NCI-H187 (cell line): ENCODE results near the gene PANK4.
A peak's percentile ranks its signal among the peaks of the same experiment; 100 is the strongest.
"Not testable (repeated sequence)": the region's sequence is repeated elsewhere in the genome, so short reads cannot be mapped to it uniquely, and the experiment has no call there.

Source experiments
- DNase-seq, 2 experiments: peaks; one replicate each; lab custom pipeline; 2025; lab: John Stamatoyannopoulos, UW

PANK4 gene

DNA sequence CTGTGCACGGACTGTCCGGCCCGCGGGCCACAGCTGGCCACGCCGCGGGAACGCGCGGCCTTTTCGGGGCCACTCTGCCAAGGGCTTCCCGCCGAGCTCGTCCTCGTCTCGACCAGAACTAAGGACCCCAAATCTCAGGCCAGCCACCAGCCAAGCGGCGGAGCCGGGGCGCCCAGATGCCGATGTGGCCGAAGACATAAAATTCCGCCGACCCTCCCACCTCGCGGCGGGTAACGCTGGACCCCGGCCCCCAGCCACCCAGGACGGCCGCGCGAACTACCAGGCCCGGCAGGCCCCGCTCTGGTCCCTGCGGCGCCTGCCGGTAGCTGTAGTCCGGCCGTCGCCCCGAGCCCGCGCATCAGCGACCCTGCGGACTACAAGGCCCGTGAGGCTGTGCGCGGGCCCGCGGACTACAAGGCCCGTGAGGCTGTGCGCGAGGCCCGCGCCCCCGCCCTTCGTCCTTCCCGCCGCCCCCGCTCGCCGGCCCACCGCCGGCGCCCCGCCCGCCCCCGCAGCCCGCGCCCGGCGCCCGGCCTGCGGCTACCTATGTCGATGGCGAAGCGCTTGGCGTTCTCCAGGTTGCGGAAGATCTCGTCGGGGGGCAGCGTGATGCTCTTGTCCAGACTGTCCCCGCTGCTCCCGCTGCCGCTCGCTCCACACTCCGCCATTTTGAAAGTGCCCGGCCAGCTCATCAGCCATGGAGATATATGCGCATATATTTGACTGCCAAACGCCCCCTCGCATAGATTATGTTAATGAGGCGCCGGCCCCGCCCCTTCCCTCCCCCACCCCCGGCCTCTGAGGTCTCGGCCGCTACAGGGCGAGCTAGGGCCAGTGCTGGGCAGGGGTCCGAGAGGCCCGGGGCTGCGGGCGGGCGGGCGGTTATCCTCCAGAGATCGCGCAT is at the start of gene PANK4:
Gene PANK4 (minus strand): TSS at position 677 of the 904 bp plus-strand sequence. CDS start 9 bp downstream, at position 668.
- DNase-seq: peak; percentile 39 to 79

DNA sequence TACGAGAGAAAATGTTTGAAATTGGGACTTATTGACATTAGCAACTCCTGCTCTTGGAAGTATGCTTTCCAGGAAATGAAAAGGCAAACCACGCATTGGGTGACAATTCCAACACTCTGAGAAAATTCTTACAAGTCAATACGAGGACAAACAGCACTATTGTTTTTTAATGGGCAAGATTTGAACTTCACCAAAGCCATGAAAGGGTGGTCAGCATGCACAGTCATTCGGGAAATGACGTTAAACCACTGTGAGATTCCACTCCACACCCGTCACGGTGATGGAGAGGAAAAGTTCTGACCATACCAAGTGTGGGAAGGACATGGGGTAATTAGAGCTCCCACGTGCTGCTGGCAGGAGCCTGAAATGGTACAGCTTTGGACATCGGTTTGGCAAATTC is 48.0 kb upstream of the PANK4 start:
- DNase-seq: no peak

DNA sequence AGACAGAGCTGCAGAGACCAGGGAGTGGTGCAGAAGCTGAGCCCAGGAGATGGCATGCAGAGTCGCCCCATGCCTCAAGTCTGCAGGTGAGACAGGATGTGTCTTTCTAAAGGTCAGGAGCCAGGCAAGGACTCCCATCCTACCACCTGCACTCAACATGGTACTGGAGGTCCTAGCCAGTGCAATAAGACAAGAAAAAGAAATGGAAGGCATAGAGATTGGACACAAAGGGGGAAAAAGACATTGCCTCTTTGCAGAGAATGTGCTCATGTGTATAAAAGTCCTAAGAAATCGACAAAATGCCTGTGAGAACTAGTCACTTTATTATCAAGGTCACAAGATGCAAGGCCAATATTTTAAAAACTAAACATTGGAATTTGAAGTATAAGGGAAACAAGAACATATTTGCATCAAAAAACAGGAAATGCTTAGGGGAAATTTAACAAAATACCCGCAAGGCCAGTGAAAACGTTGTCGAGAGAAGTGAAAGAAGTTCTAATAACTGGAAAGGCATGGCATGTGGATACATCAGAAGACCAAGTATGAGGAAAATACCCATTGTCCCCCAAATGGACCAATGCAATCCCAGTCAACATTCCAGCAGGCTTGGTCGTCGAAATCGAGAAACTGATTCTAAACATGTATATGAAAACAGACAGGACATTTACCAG is 47.0 kb upstream of the PANK4 start:
- no peak for DNase-seq

DNA sequence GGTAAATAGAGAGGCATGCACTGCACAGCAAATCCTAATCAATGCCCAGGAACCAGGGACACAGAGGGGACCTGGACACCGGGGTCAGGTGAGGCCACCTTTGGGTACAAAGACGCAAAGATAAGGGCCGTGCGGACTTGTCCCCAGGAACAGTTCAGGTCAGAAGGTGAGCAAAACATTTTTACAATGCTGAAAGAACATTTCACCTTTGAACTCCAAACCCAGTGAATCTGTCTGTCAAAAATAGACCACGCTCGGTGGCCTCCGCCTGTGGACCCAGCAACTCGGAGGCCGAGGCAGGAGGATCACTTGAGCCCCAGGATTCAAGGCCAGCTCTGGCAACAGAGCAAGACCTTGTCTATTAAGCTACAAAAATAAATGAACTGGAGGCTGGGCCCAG is 45.0 kb upstream of the PANK4 start:
- DNase-seq: no peak

DNA sequence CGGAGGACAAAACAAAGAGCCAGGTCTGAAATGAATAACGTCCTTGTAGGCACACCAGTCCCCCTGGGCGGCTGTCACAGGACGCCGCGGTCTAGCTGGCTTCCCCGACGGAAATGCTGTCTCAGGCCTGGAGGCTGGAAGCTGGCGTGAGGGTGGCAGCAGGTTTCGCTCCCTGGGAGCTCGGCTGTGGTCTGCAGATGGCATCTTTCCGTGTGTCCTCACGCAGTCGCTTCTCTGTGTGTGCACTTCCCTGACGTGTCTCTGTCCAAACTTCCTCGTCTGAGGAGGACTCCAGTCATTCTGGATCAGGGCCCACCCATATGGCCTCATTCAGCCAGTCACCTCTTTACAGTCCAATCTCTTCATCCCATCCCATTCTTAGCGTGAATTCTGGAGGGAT is 43.9 kb upstream of the PANK4 start:
- no peak for DNase-seq

DNA sequence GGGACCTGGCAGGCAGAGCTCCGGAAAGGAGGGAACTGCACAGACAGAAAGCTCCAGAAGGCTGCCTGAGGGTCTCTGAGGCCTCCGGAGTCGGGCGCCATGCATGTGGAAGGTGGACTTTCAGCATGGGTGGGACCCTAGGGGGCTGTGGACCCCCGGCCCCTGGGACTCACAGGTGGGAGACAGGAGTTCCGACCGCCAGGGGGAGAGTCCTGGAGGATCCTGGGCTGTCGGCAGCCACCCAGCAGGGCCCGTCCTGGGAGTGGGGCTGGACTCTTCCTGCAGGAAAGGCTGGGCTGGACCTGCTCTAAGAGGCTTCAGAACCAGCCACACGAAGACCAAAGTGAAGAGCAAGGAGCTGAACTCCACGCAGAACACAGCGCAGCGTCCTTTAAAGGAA is 43.3 kb upstream of the PANK4 start:
- DNase-seq: not testable (repeated sequence)

DNA sequence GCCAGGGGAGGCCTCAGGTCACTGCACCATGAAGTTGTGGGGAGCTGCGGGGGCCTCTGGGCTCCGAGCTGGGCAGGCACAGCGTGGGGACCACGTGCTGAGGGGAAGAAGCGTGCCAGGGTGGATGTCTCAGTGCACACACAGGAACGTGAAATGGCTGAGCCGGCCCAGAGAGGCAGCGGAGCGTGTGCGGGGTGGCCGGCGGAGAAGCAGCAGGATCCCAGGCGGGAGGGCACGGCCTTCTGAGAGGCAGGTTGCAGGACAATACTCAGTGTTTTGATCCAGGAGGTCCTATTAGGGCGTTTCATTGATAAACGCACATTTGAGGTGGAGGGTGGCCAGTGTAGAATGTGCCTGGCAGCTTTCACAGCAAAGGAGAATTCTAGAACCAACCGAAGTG is 42.7 kb upstream of the PANK4 start:
- no peak for DNase-seq

DNA sequence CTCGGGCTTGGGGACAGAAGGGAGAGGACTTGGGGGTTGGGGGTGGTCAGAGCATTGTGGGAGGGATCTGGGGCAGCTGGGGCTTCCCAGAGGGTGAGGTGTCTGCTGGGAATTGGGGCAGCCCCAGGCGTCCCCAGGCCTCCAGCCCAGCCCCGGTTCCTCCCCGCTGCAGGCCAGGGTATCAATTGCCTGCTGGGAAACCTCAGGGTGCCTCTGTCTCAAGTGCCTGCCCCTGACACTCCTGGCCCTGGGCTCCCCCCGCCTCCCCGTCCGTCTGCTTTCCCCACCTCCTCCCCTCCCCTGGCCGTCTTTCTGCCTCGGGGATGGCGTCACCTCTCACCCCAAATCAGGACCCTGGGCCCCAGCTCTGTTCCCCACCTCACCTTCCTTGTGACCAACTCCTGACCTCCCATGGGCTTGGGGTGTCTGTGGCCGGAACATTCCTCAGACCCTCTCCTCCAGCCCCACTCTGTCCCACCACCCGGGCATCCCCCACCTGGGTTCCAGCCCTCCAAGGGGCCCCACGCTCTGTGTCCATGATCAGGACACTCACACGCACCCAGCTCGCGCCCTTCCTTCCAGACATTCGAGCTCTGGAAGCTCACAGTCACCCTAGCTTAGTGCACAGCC is 41.9 kb upstream of the PANK4 start:
- not testable (repeated sequence) for DNase-seq

DNA sequence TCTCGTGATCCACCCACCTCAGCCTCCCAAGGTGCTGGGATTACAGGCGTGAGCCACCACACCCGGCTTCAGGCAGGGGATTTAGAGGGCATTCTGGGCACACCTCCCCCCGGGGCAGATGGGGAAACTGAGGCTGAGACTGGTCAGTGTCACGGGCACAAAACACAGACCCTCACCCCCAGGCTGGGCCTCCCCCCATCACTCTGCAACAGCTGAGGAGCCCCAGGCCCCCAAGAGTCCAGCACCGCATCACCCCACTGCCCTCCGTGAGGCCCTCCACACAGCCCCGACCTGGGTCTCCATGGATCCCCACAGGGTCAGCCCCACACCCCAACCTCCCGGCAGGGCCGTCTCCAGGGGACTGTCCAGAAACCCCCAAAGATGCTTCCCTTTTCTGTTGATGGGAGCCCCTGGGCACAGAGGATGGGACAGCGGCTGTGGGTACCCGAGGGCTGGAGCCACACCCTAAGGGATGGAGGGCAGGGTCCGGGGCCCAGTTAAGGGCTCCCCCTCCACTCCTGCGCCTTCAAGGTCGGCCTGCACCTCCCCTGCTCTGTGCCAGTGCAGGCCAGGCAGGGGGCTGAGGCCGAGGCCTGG is 40.8 kb upstream of the PANK4 start:
- no peak for DNase-seq

DNA sequence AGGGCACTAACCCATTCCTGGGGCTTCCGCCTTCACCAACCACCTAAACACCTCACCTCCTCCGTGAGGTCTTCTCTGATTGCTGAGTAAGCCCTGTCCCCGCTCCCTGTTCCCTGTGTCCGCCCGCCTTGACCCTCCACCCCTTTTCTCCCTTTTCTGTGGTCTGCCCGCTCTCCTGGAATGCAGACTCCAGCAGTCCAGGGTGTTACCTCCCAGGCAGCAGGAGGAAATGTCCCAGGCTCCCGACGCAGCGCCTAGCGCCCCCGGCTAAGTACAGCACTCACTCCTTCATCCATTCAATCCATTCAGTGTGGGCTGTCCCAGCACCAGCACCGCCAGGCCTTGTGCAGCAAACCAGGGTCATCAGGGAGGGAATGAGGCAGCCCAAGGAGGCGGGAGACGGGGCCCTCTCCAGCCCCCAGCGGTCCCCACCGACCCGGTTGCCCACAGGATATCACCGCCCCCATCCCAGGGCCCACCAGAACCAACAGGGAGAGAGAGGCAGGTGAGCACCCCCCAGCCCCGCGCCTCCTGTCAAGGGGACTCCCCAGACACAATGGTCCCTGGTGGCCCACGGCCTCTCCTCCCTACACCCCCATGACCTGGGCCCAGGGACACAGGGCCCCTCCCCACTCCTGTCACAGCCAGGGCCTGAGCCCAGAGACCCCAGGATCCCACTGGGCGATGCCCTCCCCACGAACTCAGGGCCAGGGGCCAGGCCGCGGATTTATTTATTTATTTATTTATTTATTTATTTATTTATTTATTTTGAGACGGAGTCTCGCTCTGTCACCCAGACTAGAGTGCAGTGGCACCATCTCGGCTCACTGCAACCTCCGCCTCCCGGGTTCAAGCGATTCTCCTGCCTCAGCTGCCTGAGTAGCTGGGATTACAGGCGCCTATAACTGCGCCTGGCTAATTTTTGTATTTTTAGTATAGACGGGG is 40.0 kb upstream of the PANK4 start:
- no peak for DNase-seq

DNA sequence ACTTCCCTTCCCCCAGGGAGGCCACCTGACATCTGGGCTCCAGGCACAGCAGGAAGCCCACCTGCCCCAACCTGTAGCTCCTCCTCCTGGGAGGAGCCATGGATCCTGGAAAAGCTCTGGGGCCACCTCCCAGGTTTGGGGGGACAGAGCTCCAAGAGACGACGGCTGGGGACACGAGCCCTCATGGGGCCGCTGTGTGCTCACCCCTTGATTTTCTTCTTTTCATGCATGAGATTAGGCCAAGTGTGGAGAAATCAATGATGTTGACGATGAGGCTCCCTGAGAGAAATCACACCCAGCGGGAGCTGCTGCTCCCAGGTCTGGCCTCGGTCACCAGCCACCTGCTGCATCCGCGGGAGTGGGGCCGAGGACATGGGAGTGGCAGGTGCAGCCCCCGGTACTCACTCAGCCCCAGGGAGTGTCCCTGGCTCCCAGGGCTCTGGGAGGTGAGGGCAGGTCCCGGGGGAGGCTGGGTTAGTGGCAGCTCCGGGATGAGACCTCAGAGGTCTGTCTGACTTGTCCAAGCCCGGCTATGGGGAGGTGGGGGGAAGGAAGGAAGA is 38.5 kb upstream of the PANK4 start:
- peak in 1 of 2 experiments; percentile 29 for DNase-seq

DNA sequence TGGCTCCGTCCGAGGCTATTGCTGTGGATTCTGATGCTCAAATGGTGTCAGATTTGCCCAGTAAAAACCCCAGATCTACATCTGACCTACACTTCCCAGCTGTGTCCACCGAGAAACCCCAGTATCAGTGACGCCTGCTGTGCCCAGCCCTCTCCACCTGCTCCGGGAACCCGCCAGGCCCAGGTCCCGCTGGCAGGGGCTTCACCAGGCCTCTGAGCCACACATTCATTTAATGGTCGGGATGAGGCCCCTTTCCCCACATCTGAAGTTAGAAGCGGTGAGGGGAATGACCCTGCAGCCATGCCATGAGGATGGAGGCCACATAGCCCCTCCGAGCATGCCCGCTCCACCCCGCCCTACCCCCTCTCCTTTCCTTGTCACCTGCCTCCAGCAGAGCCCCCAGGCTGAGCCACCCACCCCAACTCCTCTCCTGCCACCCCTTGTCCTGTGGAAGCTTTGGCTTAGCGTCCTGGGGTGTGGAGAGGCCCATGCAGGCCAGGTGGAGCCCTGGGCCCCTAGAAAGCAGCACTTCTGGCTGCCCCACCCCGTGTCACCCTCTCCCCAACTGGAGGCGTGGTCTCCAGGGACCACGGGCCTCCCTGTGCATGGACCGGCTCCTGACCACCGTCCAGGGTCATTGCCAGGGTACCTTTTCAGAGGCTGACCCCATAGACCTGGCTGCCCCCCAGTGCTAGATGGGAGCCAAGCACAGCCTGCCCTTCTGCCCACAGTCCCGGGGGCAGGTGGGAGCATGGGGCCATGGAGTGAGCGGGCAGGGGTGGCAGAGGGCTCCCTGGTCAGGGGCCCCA is 37.8 kb upstream of the PANK4 start:
- no peak for DNase-seq

DNA sequence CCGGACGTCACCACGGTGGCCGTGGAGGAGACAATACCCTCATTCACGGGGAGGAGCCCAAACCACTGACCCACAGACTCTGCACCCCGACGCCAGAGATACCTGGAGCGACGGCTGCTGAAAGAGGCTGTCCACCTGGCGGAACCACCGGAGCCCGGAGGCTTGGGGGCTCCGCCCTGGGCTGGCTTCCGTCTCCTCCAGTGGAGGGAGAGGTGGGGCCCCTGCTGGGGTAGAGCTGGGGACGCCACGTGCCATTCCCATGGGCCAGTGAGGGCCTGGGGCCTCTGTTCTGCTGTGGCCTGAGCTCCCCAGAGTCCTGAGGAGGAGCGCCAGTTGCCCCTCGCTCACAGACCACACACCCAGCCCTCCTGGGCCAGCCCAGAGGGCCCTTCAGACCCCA is 36.8 kb upstream of the PANK4 start:
- DNase-seq: no peak

DNA sequence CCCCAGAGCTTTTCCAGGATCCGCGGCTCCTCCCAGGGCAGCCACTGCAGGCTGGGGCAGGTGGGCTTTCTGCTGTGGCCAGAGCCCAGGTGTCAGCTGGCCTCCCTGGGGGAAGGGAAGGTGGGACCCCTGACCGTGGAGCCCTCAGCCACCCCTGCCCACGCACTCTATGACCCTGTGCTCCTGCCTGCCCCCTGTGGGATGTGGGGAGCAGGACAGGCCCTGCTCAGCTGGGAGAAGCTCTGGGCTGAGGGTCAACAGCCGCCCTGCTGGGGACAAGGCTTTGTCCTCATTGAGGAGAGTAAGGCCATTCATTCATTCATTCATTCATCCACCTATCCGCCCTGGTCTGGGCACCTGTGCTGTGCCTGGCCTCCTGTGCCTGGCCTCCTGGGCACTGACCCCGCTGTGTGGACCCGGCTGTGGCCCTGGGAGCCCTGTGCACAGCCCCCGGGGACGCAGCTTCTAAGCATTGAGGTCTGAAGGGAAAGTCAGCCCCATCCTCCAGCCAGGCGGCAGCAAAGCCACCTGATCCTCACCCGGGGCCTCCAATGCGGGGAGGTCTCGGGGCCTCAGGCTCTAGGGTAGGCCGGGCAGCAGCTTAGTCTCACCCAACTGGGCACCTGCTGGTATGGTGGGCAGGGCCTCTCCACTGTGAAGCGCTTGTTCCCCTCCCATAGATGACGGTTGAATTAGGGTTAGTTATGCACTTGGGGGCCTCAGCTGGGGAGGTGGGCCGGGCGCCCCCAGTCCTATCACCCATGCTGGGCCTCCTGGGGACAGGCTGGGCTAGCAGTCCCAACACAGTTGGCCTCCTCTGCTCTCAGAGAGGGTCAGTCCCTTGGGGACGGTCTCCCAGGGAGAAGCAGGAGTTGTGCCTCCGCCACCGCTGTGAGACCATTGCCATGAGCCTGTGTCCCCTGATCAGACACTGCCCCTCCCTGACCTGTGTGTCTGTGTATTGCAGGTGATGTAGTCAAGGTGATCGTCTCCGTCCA is 35.8 kb upstream of the PANK4 start:
- no peak for DNase-seq

DNA sequence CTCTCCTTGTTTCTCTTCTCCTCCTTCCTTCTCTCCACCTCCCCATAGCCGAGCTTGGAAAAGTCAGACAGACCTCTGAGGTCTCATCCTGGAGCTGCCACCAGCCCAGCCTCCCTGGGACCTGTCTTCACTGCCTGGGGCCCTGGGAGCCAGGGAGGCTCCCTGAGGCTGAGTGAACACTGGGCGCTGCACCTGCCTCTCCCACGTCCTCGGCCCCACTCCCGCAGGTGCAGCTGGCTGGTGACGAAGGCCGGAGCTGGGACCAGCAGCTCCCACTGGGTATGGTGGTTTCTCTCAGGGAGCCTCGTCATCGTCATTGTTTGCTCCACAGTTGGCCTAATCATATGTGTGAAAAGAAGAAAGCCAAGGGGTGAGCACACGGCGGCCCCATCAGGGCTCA is 35.0 kb upstream of the PANK4 start:
- DNase-seq: no peak

DNA sequence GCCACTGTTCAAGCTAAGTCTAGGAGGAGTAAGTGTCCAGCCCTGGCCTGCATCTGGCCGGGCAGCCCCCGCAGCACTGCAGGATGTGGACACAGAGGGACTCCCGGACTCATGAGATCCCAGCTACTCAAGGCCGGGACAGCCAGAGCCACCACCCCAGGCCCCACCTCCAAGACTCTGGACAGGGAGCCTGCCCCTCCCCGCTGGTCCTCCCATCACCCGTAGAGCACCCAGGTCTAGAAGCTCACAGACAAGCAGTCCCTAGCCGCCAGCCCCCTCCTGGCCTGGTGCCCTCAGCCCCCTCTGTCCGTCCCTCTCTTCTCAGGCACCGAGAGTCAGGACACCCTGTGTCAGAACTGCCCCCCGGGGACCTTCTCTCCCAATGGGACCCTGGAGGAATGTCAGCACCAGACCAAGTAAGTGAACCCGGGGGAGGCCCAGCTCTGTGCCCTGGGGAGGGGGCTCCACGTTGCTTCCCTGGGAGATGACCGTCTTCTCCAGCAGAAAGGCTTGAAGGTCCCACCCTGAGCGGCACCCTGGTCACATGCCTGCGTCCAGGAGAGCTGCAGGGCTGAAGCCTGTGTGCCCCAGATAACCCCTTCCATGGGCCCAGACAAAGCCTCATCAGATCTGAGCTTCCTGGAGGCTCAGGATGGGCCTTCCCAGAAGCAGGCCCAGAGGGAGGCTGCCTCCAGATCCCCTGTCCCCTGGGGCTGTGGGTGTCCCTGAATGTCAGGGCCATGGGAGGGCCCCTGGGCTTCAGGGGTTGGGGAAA is 34.1 kb upstream of the PANK4 start:
- no peak for DNase-seq

DNA sequence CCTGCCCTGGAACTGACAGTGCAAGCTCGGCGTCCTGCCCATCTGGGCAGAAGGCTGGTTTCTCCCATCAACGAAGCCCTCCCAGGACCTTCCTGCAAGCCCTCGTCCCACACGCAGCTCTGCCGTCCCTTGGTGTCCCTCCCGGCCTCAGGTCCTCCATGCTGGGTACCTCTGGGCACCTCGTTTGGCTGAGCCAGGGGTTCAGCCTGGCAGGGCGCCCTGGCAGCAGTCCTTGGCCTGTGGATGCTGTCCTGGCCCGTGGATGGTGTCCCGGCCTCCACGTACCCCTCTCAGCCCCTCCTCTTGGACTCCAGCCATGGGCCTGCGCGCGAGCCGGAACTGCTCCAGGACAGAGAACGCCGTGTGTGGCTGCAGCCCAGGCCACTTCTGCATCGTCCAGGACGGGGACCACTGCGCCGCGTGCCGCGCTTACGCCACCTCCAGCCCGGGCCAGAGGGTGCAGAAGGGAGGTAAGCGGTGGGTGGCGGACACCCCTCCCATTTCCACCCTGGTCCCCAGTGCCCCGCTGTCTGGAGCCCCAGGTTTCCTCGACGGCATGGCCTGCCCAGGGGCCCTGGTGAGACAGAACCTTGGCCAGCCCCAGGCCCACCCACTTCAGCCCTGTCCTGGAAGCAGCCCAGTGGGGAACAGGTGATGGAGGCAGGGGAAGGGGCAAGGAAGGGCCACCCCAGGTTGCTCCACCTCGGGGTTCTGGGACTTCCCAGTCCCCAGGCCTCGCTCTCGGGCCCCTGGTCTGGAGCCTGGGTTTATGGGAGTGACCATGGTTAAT is 33.3 kb upstream of the PANK4 start:
- DNase-seq: no peak
